Measurements from ENCODE around the gene C17orf107. TPM values are rescaled to one million over a fixed set of nuclear protein-coding genes. Genes with fewer than 3 reads are reported as not detected.

C17orf107 gene
- 1 to 10 TPM in 2 of 4 donors, under 1 TPM in 2; 0.66 to 5.0 (median 1.5) TPM for total RNA-seq

DNA sequence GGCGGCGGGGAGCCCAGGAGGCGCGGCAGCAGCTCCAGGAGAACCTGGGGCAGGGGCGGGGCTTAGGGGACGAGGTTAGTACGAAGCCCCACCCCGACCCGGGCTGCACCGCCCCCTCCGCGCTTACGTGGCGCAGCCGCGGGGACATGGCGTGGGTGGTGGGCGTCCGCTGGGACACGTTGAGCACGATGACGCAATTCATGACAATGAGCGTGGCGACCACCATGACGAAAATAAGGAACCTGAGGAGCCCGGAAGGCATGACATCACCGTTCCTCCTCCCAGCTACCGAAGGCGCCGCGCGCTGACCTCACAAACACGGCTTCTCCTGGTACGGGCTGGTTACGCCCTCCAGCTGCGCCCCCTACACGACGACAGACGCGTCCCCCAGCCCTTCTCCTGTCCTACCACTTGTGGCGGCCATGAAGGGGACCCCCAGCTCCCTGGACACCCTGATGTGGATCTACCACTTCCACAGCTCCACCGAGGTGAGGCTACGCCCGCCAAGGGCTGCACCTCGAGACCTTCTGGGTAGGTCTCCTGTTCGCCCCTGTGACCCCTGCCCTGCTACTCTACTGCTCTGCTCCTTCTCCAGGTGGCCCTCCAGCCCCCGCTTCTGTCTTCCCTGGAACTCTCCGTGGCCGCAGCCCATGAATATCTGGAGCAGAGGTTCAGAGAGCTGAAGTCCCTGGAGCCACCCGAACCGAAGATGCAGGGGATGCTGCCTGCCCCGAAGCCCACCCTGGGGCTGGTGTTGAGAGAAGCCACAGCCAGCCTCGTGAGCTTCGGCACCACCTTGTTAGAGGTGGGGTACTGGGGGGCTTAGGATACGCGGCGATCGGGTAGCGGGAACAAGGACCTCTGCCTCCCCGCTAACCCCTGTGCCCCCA is at the start of gene C17orf107:
TSS of gene C17orf107 (plus strand) at position 196 of the 890 bp plus-strand sequence. CDS start at position 423, 227 bp downstream.
- Histone ChIP-seq H3K36me3 (peaks cover 0 to 29% (median 0%) of the 10 kb centered on the region in 3 donors), H3K4me1 (peaks cover 0 to 33% (median 18%) of the 10 kb centered on the region in 4 donors), H3K9me3 (no peaks in the 10 kb centered on the region), H3K27ac (peak within 1 kb of the TSS in 2 of 4 donors; percentile 42 to 59), H3K27me3 (no peaks in the 10 kb centered on the region), H3K4me3 (peak within 1 kb of the TSS; percentile 47 to 65 (median 61))
- peak; percentile 88 to 95 (median 89) for DNase-seq
- TF ChIP-seq POLR2A (IDR thresholded peaks at IDR 0.05) (no peak), CTCF (IDR thresholded peaks at IDR 0.05) (no peak)

- peak overlapping the region in 3 of 4 donors; percentile 30 to 77 (median 32) for H3K27ac ChIP-seq
- peaks cover 0 to 39% (median 0%) of the 10 kb centered on the region in 4 donors for H3K4me1 ChIP-seq
Observed at GRCh38 chr17:4850246-4850645, 49.1 kb upstream of the C17orf107 start.

DNA sequence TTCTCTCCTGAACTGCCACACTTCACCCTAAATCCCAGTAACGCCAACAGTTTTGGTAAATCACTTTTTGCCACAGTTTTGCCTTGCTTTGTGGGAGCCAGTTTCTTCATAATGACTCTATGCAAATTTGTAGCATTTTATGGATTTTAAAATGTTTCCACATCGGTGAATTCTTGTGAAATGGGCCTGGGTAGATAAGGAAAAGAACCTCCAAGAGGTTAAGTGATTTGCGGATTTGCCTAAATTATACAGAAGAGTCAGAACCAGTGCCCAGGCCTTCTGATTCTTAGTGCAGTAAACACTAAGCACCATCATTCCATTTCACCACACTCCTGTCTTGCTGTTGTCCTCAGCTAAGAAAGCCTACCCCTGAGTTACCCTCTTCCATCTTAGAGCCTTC is 48.3 kb upstream of the C17orf107 start:
- H3K27ac ChIP-seq = peak overlapping the region in 1 of 4 donors; percentile 30

More at GRCh38 chr17:4850246-4850645, 49.1 kb upstream of the C17orf107 start:
- H3K27me3 ChIP-seq = no peaks in the 10 kb centered on the region
- no peaks in the 10 kb centered on the region for H3K9me3 ChIP-seq
- peaks cover 0 to 4% (median 0%) of the 10 kb centered on the region in 3 donors for H3K36me3 ChIP-seq
- no peak overlapping the region for H3K4me3 ChIP-seq
- TF ChIP-seq POLR2A (IDR thresholded peaks at IDR 0.05) (no peak), CTCF (IDR thresholded peaks at IDR 0.05) (no peak)
- peak in 2 of 3 donors; percentile 67 to 78 for DNase-seq

GRCh38 chr17:4852567-4853207 is 46.6 kb upstream of the C17orf107 start:
- Histone ChIP-seq H3K27ac (peak overlapping the region in 1 of 4 donors; percentile 10), H3K27me3 (no peaks in the 10 kb centered on the region), H3K36me3 (peaks cover 0 to 4% (median 0%) of the 10 kb centered on the region in 3 donors), H3K9me3 (no peaks in the 10 kb centered on the region), H3K4me3 (no peak overlapping the region), H3K4me1 (peaks cover 0 to 34% (median 0%) of the 10 kb centered on the region in 4 donors)
- no peak for DNase-seq
- no peak for TF ChIP-seq CTCF (IDR thresholded peaks at IDR 0.05)
- TF ChIP-seq POLR2A (IDR thresholded peaks at IDR 0.05) = no peak

More for the DNA sequence above, 48.3 kb upstream of the C17orf107 start:
- TF ChIP-seq CTCF (IDR thresholded peaks at IDR 0.05) (no peak), POLR2A (IDR thresholded peaks at IDR 0.05) (no peak)
- H3K36me3 ChIP-seq = peaks cover 0 to 4% (median 0%) of the 10 kb centered on the region in 3 donors
- no peak overlapping the region for H3K4me3 ChIP-seq
- H3K4me1 ChIP-seq = peaks cover 0 to 32% (median 0%) of the 10 kb centered on the region in 4 donors
- DNase-seq = no peak
- no peaks in the 10 kb centered on the region for H3K9me3 ChIP-seq
- no peaks in the 10 kb centered on the region for H3K27me3 ChIP-seq

DNA sequence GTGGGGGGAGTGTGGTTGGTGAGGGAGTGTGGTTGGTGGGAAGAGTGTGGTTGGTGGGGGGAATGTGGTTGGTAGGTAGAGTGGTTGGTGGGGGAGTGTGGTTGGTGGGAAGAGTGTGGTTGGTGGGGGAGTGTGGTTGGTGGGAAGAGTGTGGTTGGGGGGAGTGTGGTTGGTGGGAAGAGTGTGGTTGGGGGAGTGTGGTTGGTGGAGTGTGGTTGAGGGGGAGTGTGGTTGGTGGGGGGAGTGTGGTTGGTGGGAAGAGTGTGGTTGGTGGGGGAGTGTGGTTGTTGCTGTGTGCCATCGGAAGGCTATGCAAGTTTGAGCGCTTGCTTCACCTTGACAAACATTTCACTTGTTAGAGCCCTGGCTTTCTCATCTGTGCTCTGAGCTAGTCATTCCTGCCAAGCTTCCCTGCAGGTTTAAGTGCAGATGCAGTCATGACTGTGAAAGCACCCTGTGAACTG is 46.1 kb upstream of the C17orf107 start:
- Histone ChIP-seq H3K9me3 (no peaks in the 10 kb centered on the region), H3K36me3 (peaks cover 0 to 4% (median 0%) of the 10 kb centered on the region in 3 donors), H3K27me3 (no peaks in the 10 kb centered on the region), H3K4me3 (no peak overlapping the region), H3K4me1 (peaks cover 0 to 39% (median 0%) of the 10 kb centered on the region in 4 donors), H3K27ac (no peak overlapping the region)
- TF ChIP-seq CTCF (IDR thresholded peaks at IDR 0.05) (no peak), POLR2A (IDR thresholded peaks at IDR 0.05) (no peak)
- DNase-seq = no peak
